LNCaP clone FGC (cell line): ENCODE measurements around the gene CPXM2.

Source experiments
- DNase-seq: peaks from one replicate; pipeline ENCODE4 v3.0.0-alpha.2; 2011; ENCODE audit warnings: low read depth
- H3K4me3 ChIP-seq: 2 replicates; pipeline ENCODE4 v1.5.1; 2011; ENCODE audit warnings: mild to moderate bottlenecking, low read depth, low read length, control low read depth
- TF ChIP-seq, protein P1 (sequence below): IDR thresholded peaks from 2 replicates; pipeline ENCODE4 v1.5.1; 2012; ENCODE audit warnings: mild to moderate bottlenecking; ENCODE audit not compliant: control insufficient read depth, insufficient read depth; ENCODE audit errors: extremely low read depth

The CPXM2 gene

DNA sequence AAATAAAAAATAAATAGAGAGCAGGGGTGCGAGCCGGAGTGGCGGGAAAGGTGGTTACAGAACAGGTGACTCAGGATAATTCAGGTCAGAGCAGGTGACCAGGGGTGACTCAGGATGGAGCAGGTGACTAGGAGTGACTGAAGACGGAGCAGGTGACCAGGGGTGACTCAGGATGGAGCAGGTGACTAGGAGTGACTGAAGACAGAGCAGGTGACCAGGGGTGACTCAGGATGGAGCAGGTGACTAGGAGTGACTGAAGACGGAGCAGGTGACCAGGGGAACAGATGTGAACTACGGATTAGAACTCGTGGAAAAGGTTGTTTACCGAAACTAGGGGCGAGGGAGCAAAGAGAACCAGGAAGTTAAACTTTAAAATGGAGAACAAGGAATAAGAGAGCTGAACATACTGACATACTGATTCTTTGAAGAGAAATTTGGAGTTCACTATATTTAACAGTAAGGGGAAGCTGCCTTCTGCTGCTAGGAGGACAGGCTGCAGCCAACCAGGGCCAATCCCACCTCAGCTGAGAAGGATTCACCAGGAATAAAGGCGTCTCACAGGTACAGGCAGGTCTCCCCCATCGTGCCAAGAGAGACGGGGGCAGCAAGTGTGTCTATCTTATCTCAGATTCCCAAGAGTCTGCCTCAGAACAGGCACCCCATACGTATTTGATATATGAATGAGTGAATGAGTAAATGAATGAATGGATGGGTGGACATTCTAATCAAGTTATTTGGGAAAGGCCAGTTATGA, 101.3 kb downstream of the CPXM2 start:
- H3K4me3 ChIP-seq, result no peak overlapping the region
- DNase-seq, result no peak
- TF ChIP-seq, protein P1, sequence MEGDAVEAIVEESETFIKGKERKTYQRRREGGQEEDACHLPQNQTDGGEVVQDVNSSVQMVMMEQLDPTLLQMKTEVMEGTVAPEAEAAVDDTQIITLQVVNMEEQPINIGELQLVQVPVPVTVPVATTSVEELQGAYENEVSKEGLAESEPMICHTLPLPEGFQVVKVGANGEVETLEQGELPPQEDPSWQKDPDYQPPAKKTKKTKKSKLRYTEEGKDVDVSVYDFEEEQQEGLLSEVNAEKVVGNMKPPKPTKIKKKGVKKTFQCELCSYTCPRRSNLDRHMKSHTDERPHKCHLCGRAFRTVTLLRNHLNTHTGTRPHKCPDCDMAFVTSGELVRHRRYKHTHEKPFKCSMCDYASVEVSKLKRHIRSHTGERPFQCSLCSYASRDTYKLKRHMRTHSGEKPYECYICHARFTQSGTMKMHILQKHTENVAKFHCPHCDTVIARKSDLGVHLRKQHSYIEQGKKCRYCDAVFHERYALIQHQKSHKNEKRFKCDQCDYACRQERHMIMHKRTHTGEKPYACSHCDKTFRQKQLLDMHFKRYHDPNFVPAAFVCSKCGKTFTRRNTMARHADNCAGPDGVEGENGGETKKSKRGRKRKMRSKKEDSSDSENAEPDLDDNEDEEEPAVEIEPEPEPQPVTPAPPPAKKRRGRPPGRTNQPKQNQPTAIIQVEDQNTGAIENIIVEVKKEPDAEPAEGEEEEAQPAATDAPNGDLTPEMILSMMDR, result no peak

DNA sequence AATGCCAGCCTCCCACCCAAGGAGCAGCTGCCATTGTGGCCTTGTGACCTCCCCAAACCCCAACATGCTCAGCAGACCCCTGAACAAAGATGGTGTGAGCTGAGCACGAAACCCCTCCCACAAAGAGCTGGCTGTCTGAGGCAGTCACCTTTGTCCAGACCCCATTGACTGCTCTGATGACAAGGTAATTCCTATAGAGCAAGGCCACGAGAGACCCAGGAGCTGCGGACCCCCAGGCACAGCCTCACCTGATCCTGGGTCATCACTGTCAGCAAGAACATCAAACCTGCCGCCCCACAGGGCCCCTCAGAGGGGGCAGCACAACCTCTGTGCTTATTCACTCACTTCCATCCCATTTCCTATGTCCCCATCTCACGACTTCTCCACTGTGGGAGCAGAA, 102.6 kb downstream of the CPXM2 start:
- H3K4me3 ChIP-seq, result no peak overlapping the region
- no peak for DNase-seq
- TF ChIP-seq, protein P1, result no peak

DNA sequence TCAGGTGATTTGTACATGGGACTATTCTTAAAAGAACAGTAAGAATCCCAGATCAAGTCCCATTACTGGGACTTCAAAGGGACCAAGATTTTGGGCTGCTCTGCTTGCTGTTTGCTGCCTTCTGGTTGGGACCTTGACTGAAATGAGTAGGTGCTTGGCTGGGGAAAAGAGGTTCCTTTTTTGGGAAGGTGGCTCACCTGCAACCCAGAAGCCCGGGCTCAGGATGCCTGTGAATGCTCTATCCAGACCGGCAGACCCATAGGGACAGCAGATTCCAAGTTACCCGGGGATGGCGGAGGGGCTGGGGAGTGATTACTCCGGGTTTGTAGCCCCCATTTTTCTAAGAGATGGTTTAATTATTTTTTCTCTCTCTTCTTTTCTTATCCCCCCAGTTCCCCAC, 104.0 kb downstream of the CPXM2 start:
- TF ChIP-seq, protein P1, result no peak
- no peak overlapping the region for H3K4me3 ChIP-seq

DNA sequence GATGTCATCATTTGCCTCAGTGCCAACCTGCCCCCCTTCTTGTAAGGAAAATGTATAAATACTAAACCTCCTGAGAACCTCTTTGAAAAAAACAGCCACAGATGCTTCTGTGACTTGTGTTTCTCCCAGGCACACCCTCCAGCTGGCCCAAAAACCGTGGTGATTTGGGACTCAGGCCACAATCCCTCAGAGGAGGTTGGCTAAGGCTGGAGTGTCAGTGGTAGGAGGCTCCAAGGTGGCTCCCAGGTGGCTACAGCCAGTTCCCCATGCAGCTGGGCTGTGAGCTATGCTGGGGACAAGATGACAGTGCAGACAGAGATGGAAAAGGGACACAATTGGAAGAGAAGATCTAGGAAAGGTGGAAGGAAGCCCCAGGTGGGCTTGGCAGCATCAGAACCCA, 104.7 kb downstream of the CPXM2 start:
- H3K4me3 ChIP-seq, result no peak overlapping the region
- no peak for DNase-seq
- TF ChIP-seq, protein P1, result no peak

More for the DNA sequence above, 104.0 kb downstream of the CPXM2 start:
- DNase-seq, result no peak

DNA sequence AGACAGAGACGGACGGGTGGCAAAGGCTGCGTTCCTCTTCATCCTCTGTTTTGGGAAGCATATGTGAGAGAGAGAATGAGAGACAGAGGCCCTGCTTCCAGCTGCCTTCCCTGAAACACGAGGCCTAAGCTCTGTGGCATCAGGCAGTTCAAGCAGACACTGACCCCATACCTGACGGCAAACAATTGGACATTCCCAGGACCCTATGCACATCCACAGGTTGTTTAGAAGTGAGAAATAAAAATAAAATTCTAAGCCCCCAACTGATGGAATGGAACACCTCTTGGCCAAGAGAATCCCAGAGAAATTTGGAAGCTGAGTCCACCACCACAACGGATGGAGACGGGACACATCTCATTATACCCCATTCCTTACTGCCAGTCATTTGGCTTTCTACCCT, 105.3 kb downstream of the CPXM2 start:
- TF ChIP-seq, protein P1, result no peak
- no peak for DNase-seq
- no peak overlapping the region for H3K4me3 ChIP-seq

DNA sequence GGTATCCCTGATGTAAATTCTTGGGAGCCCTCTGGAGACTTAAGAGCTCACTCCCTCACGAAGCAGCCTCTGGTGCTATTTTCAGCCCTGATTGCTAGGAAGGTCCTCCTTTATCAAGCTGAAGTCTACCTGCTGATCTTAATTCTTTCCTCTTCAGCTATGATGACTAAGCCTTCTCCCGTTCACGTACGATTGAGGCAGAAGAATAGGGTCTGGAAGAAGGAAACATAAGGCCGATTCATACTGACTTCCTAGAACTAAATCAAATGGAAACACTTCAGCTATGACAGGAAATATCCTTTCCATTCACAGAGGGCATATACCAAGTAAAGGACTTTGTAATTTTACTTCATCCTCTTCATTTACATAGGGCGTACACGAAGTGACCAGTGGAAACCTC, 107.0 kb downstream of the CPXM2 start:
- DNase-seq, result no peak
- TF ChIP-seq, protein P1, result no peak
- H3K4me3 ChIP-seq, result no peak overlapping the region

DNA sequence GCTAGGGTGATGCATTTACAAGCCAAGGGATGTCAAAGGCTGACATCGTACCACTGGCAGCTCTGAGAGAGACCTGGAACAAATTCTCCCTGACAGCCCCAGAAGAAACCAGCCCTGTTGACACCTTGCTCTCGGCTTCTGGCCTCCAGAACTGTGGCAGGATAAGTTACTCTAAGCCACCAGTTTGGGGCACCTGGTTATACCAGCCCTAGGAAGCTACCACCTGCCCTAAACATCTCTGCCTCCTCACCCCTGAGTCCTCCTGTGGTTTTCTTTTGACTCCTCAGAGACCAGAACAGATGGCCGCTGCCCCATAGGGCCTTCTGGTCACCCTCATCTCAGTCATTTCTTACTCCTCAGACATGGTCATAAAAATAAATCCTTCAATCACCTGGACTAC, 107.4 kb downstream of the CPXM2 start:
- TF ChIP-seq, protein P1, result no peak
- DNase-seq, result no peak
- H3K4me3 ChIP-seq, result no peak overlapping the region
